GM10266 (cell line): ENCODE data around the gene TIAM1.

Source experiments
- DNase-seq: peaks from one replicate; pipeline ENCODE4 v3.0.0; 2012; ENCODE audit errors: extremely low spot score
- CTCF ChIP-seq: IDR thresholded peaks from 2 replicates; pipeline ENCODE4 v1.5.1; 2012; ENCODE audit warnings: mild to moderate bottlenecking, low read depth; ENCODE audit not compliant: control insufficient read depth, insufficient read depth; ENCODE audit errors: missing control alignments

TIAM1 gene

DNA sequence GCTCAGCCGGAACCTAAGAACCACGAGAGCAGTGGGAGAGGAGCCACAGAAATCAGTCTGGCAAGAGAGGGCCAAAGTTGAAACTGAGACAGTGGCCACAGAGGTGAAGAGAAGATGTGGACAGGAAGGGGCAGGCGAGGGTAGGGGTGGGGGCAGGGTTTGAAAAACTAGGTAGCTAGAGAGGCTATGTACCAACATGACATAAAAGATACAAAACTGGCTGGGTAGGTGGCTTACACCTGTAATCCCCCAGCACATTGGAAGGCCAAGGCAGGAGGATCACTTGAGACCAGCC, 28.4 kb upstream of the TIAM1 start:
- DNase-seq: no peak
- no peak for TF ChIP-seq CTCF

DNA sequence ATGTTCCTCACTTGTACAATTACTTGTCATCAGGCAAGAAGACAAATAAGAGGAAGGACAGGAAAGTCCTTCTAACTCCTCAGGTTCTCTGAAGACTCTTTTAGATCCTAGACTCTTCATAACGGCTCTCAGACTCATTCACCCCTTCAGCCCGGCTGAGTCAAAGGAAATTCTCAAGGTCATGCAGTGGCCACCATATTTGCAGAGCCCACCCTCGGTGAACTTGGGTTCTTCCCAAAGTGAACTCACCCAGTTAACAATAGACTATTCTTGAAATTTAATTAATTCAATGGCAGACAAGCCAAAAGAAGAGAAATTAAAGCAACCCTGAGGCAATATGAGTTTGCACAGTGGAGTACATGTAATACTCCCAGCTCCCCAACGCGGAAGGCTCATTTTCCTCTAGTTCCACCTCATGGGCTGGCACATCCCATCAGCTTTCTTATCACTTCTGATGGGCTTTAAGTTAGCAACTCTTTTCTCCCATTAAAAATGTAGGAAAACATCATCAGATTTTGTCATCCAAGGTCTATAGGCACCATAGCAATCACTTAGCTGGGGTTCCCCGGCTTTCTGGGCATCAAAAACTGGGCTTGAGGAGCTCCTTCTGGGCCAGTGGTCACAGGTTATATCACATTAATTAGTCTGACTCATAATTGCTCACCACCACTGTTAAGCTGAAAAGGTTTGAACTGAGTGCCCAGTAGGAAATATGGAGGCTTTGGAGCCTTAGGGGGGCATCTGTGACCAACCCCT, 27.8 kb upstream of the TIAM1 start:
- TF ChIP-seq CTCF: no peak
- DNase-seq: no peak

DNA sequence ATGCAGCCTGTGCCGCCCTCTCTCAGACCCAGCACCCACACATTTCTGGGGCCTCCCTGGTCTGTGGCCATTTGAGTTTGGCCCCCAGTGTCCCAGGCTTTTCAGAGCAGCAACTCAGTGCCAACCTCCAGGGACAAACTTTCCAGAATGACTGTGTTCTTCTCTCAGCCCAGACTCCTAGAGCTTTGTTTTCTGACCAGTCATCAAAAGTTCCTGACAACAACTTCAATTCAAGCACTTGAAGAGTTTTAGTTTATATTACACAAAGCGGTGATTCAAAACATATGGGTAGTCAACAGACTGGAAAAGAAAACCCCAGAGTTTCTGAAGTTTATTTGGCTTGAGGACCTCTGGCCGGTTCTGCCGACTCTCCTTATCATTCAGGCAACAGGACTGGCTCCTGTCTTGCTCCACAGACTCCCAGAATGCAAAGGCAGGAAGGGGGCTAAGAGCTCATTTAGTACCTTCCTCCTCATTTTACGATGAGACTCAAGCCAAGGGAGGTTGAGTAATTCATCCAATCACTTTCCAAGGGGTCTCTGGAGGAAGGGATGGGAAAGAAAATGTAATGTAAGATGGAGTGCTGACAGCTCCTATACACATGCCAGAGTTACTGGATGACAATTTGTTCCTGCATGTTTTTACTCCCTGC, 27.0 kb upstream of the TIAM1 start:
- TF ChIP-seq CTCF: no peak
- DNase-seq: no peak

GRCh38 chr21:31370281-31370892, 26.3 kb upstream of the TIAM1 start:
- no peak for TF ChIP-seq CTCF
- DNase-seq: no peak

- DNase-seq: no peak
- TF ChIP-seq CTCF: no peak
Measured at GRCh38 chr21:31368361-31368760, 24.3 kb upstream of the TIAM1 start.

DNA sequence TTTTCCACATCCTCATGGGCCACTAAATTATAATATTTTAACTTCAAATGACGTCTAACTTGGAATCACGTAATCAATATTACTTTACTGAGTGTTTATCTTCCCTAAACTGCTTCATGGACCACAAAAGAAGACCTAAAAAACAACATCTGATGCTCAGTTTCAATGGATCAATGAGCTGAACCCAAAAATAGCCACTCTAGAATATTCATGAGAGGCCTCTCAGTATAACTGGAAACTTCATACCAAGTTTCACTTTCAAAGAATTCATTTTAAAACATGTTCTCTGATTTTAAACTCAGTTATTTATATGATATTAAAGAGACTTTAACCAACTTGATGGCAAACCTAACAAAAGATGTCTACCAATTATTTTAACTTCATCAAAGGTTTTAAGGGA, 23.7 kb upstream of the TIAM1 start:
- no peak for DNase-seq
- no peak for TF ChIP-seq CTCF

DNA sequence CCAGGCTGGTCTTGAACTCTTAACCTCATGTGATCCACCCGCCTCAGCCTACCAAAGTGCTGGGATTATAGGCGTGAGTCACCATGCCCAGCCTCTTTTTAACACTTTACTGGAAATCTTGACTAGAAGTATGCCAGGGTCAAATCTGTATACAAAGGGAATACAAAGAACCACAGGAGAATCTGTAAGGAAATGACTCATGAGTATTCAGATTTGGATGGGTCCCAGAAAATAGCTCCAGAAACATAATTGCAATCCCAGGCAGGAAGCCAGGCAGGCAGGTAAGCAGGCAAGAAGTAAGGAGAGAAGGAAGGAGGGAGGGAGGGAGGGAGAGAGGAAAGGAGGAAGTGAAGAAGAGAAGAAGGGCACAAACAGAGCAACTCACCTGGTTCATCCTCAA, 22.8 kb upstream of the TIAM1 start:
- DNase-seq: no peak
- no peak for TF ChIP-seq CTCF
